ENCODE results near the gene FZD4. TPM values are rescaled to one million over a fixed set of nuclear protein-coding genes. Genes with fewer than 3 reads are reported as not detected.
"Not testable (repeated sequence)": the region's sequence is repeated elsewhere in the genome, so short reads cannot be mapped to it uniquely, and the experiment has no call there.

The FZD4 gene
- total RNA-seq, 2 donors from 2014 or later = 25.4 to 54.4 TPM

GRCh38 chr11:86938203-86938899 lies 16.8 kb downstream of the FZD4 start:
- H3K4me1 ChIP-seq = peaks cover 31% of the 10 kb centered on the region
- no peaks in the 10 kb centered on the region for H3K9me3 ChIP-seq
- WGBS, 2 donors = 38 to 58% methylated on average over 6 of the region's 6 CpGs
- DNase-seq (no peak), ATAC-seq (no peak)
- no peak overlapping the region for H3K4me3 ChIP-seq
- H3K27ac ChIP-seq = no peak overlapping the region
- H3K27me3 ChIP-seq = no peaks in the 10 kb centered on the region
- TF ChIP-seq POLR2A (IDR thresholded peaks at IDR 0.05) (no peak), CTCF (IDR thresholded peaks at IDR 0.05) (no peak)
- intact Hi-C loops (cut with DNase I) = loop anchor here (5.0 kb wide), 1 partner anchor 349 kb away; no protein-coding TSS in a partner anchor
- no peaks in the 10 kb centered on the region for H3K36me3 ChIP-seq (replicated peaks in 1 of 2; ENCODE audit: insufficient read depth in 1 of 2, low read depth in 2 of 2)

GRCh38 chr11:86937193-86937806 lies 17.9 kb downstream of the FZD4 start:
- not testable (repeated sequence) for H3K36me3 ChIP-seq (replicated peaks in 1 of 2; ENCODE audit: insufficient read depth in 1 of 2, low read depth in 2 of 2); ATAC-seq; H3K9me3 ChIP-seq; H3K27me3 ChIP-seq; H3K27ac ChIP-seq; DNase-seq; H3K4me3 ChIP-seq
- intact Hi-C loops (cut with DNase I) = loop anchor here (5.0 kb wide), 1 partner anchor 350 kb away; no protein-coding TSS in a partner anchor
- peaks cover 30% of the 10 kb centered on the region for H3K4me1 ChIP-seq
- WGBS, 2 donors = 44 to 53% methylated on average over 2 of the region's 2 CpGs

GRCh38 chr11:86934926-86935579 lies 20.1 kb downstream of the FZD4 start:
- Histone ChIP-seq H3K27me3 (no peaks in the 10 kb centered on the region), H3K9me3 (no peaks in the 10 kb centered on the region), H3K27ac (no peak overlapping the region), H3K4me1 (peaks cover 17% of the 10 kb centered on the region), H3K4me3 (no peak overlapping the region), H3K36me3 (replicated peaks in 1 of 2; ENCODE audit: insufficient read depth in 1 of 2, low read depth in 2 of 2) (no peaks in the 10 kb centered on the region)
- intact Hi-C loops (cut with DNase I) = loop anchor here (5.0 kb wide), 1 partner anchor 352 kb away; no protein-coding TSS in a partner anchor
- no peak for DNase-seq
- TF ChIP-seq CTCF (IDR thresholded peaks at IDR 0.05) (no peak), POLR2A (IDR thresholded peaks at IDR 0.05) (no peak)
- 40 to 91% methylated on average over 3 of the region's 3 CpGs for WGBS, 2 donors
- no peak for ATAC-seq

GRCh38 chr11:86934582-86934900 lies 20.7 kb downstream of the FZD4 start:
- no peak for TF ChIP-seq CTCF (IDR thresholded peaks at IDR 0.05)
- TF ChIP-seq POLR2A (IDR thresholded peaks at IDR 0.05) = no peak
- DNase-seq = no peak
- H3K27ac ChIP-seq = no peak overlapping the region
- no peaks in the 10 kb centered on the region for H3K27me3 ChIP-seq
- intact Hi-C loops (cut with DNase I) = no loop called here
- H3K9me3 ChIP-seq = no peaks in the 10 kb centered on the region
- H3K36me3 ChIP-seq (replicated peaks in 1 of 2; ENCODE audit: insufficient read depth in 1 of 2, low read depth in 2 of 2) = no peaks in the 10 kb centered on the region
- ATAC-seq = no peak
- H3K4me3 ChIP-seq = no peak overlapping the region
- peaks cover 12% of the 10 kb centered on the region for H3K4me1 ChIP-seq

- ATAC-seq = no peak
- Histone ChIP-seq H3K9me3 (no peaks in the 10 kb centered on the region), H3K27me3 (no peaks in the 10 kb centered on the region), H3K4me3 (no peak overlapping the region), H3K4me1 (peaks cover 10% of the 10 kb centered on the region), H3K27ac (no peak overlapping the region), H3K36me3 (replicated peaks in 1 of 2; ENCODE audit: insufficient read depth in 1 of 2, low read depth in 2 of 2) (no peaks in the 10 kb centered on the region)
- 56 to 77% methylated on average over 7 of the region's 7 CpGs for WGBS, 2 donors
- TF ChIP-seq POLR2A (IDR thresholded peaks at IDR 0.05) = no peak
- no peak for TF ChIP-seq CTCF (IDR thresholded peaks at IDR 0.05)
- DNase-seq = no peak
- intact Hi-C loops (cut with DNase I) = no loop called here
Measured at GRCh38 chr11:86933891-86934581, 21.2 kb downstream of the FZD4 start.

All from body of pancreas (tissue), 4 donors.